Suppressor macrophage treated with lipopolysaccharide for 4 hours (primary cell): ENCODE measurements around the gene NR4A1.
A peak's percentile ranks its signal among the peaks of the same experiment; 100 is the strongest.

Source experiments
- DNase-seq: peaks from one replicate; pipeline ENCODE4 v3.0.0-alpha.2; 2020

Gene NR4A1

GRCh38 chr12:52059582-52060497, 8.6 kb downstream of the NR4A1 start:
- DNase-seq: no peak

GRCh38 chr12:52060498-52061177, 9.4 kb downstream of the NR4A1 start:
- no peak for DNase-seq

GRCh38 chr12:52061470-52062166, 10.4 kb downstream of the NR4A1 start:
- DNase-seq: no peak

- DNase-seq: no peak
Measured at GRCh38 chr12:52062167-52063081, 11.2 kb downstream of the NR4A1 start.

GRCh38 chr12:52063082-52063924, 12.1 kb downstream of the NR4A1 start:
- no peak for DNase-seq

- DNase-seq: no peak
Measured at GRCh38 chr12:52063981-52064649, 12.9 kb downstream of the NR4A1 start.

- no peak for DNase-seq
Measured at GRCh38 chr12:52066346-52067080, 15.3 kb downstream of the NR4A1 start.

- no peak for DNase-seq
Measured at GRCh38 chr12:52067081-52067374, 15.8 kb downstream of the NR4A1 start.

- peak; percentile 96 for DNase-seq
Measured at GRCh38 chr12:52069327-52070184, 18.3 kb downstream of the NR4A1 start, which contains the start of gene ATG101. Gene ATG101, plus strand, starts transcription at chr12:52069978. Its CDS starts 3,673 bp downstream, at chr12:52073651.

- DNase-seq: no peak
Measured at GRCh38 chr12:52070185-52070925, 19.1 kb downstream of the NR4A1 start.

- no peak for DNase-seq
Measured at GRCh38 chr12:52073531-52074381, 22.5 kb downstream of the NR4A1 start.

- DNase-seq: no peak
Measured at GRCh38 chr12:52074971-52075724, 23.9 kb downstream of the NR4A1 start.

GRCh38 chr12:52076811-52077210, 25.6 kb downstream of the NR4A1 start:
- DNase-seq: no peak

- DNase-seq: no peak
Measured at GRCh38 chr12:52078276-52078675, 27.0 kb downstream of the NR4A1 start.

GRCh38 chr12:52079576-52080402, 28.5 kb downstream of the NR4A1 start, which contains the start of gene SMIM41:
Gene SMIM41, plus strand, starts transcription at chr12:52079704. Its CDS starts 76 bp downstream, at chr12:52079780.
- no peak for DNase-seq
